Left colon (tissue), 2 donors: ENCODE results near the gene CFAP46. TPM values are rescaled to one million over a fixed set of nuclear protein-coding genes. Genes with fewer than 3 reads are reported as not detected.

ENCODE experiments used
- ATAC-seq: fragments of 200-7000 bp; cut with Tn5 transposase; one replicate; pipeline ENCODE4 v1.9.1; 2020; ENCODE audit warnings: mild to moderate bottlenecking, moderate library complexity
- DNase-seq, 2 donors: peaks; one replicate each; pipeline ENCODE4 v3.0.0-alpha.2; 2020
- intact Hi-C, 2 donors: fragments of 100-400 bp; cut with DNase I in 1 of 2; cut with micrococcal nuclease in 1 of 2; formaldehyde crosslinking; loops; one replicate each; pipeline versions ENCODE4 v1.11.2 to v1.14.0; 2022; cut with DNase I, micrococcal nuclease
- total RNA-seq, 2 donors: library from RNA; stranded (reverse); fragmentation: NEBNext Ultra II Directional; extraction: Animal tissue kit (Norgen Biotek cat#: 25700); gene quantifications; one replicate each; pipeline ENCODE4 v1.2.1, GENCODE V29; 2021
- donor health status: DM: no; HTN: no; CAD: no.
- donor health status: DM: yes; HTN: yes; CAD: no.

The CFAP46 gene
- total RNA-seq, 2 donors from 2014 or later = 0.37 TPM; not detected in 1

- intact Hi-C loops = no loop called here
- ATAC-seq = no peak
- no peak for DNase-seq
Observed at GRCh38 chr10:132981173-132981555, 38.8 kb upstream of the CFAP46 start.

GRCh38 chr10:132980426-132981172 lies 38.2 kb upstream of the CFAP46 start:
- DNase-seq = no peak
- no peak for ATAC-seq
- intact Hi-C loops = no loop called here

GRCh38 chr10:132979491-132980425 lies 37.4 kb upstream of the CFAP46 start:
- no peak for ATAC-seq
- intact Hi-C loops = no loop called here
- DNase-seq = no peak

GRCh38 chr10:132978542-132978941 lies 36.2 kb upstream of the CFAP46 start:
- DNase-seq (no peak), ATAC-seq (no peak)
- intact Hi-C loops = no loop called here

- intact Hi-C loops = no loop called here
- no peak for DNase-seq
- ATAC-seq = no peak
Observed at GRCh38 chr10:132977807-132978206, 35.4 kb upstream of the CFAP46 start.

- DNase-seq = no peak
- intact Hi-C loops = no loop called here
- no peak for ATAC-seq
Observed at GRCh38 chr10:132977076-132977475, 34.7 kb upstream of the CFAP46 start.

- intact Hi-C loops = no loop called here
- ATAC-seq = no peak
- DNase-seq = no peak
Observed at GRCh38 chr10:132975831-132976682, 33.7 kb upstream of the CFAP46 start.

GRCh38 chr10:132974886-132975830 lies 32.8 kb upstream of the CFAP46 start:
- no peak for DNase-seq
- intact Hi-C loops = no loop called here
- ATAC-seq = no peak

GRCh38 chr10:132974249-132974796 lies 32.0 kb upstream of the CFAP46 start:
- peak; percentile 5 for ATAC-seq
- DNase-seq = peak in 1 of 2 donors; percentile 18

GRCh38 chr10:132973903-132974241 lies 31.5 kb upstream of the CFAP46 start:
- intact Hi-C loops = no loop called here
- DNase-seq (peak in 1 of 2 donors; percentile 13), ATAC-seq (no peak)

More at GRCh38 chr10:132974249-132974796, 32.0 kb upstream of the CFAP46 start:
- intact Hi-C loops = no loop called here

- ATAC-seq (no peak), DNase-seq (no peak)
Observed at GRCh38 chr10:132972986-132973902, 30.9 kb upstream of the CFAP46 start.

GRCh38 chr10:132972149-132972985 lies 30.0 kb upstream of the CFAP46 start:
- DNase-seq (no peak), ATAC-seq (no peak)
- intact Hi-C loops = no loop called here

More at GRCh38 chr10:132972986-132973902, 30.9 kb upstream of the CFAP46 start:
- intact Hi-C loops = no loop called here

GRCh38 chr10:132971448-132972148 lies 29.2 kb upstream of the CFAP46 start:
- ATAC-seq (no peak), DNase-seq (no peak)
- intact Hi-C loops = no loop called here

- ATAC-seq = no peak
- intact Hi-C loops = no loop called here
- no peak for DNase-seq
Observed at GRCh38 chr10:132970641-132971438, 28.5 kb upstream of the CFAP46 start.

GRCh38 chr10:132967540-132967939 lies 25.2 kb upstream of the CFAP46 start:
- ATAC-seq = peak; percentile 72

More at GRCh38 chr10:132967540-132967939, 25.2 kb upstream of the CFAP46 start:
- intact Hi-C loops = no loop called here
- peak; percentile 67 to 72 for DNase-seq
